ENCODE measurements around the gene ANKRD11.

- TF ChIP-seq CTCF (IDR thresholded peaks at IDR 0.05) (no peak), ZFX (IDR thresholded peaks at IDR 0.05; ENCODE audit: borderline replicate concordance) (no peak)
Observed at GRCh38 chr16:89331371-89332109, 158.8 kb downstream of the ANKRD11 start.

All from 22Rv1 (cell line).